ENCODE results near the gene NDUFAF2. TPM values are rescaled to one million over a fixed set of nuclear protein-coding genes. Genes with fewer than 3 reads are reported as not detected.

NDUFAF2 gene
- total RNA-seq, 4 donors from 2014 or later = 28.0 to 38.2 (median 31.2) TPM

- intact Hi-C loops (cut with DNase I) = no loop called here
- Histone ChIP-seq H3K27ac (no peak overlapping the region), H3K4me3 (no peak overlapping the region), H3K4me1 (no peaks in the 10 kb centered on the region), H3K9me3 (peaks cover 0 to 17% (median 0%) of the 10 kb centered on the region in 3 donors), H3K27me3 (no peaks in the 10 kb centered on the region), H3K36me3 (peaks cover 0 to 14% (median 0%) of the 10 kb centered on the region in 3 donors)
- TF ChIP-seq, protein P1, sequence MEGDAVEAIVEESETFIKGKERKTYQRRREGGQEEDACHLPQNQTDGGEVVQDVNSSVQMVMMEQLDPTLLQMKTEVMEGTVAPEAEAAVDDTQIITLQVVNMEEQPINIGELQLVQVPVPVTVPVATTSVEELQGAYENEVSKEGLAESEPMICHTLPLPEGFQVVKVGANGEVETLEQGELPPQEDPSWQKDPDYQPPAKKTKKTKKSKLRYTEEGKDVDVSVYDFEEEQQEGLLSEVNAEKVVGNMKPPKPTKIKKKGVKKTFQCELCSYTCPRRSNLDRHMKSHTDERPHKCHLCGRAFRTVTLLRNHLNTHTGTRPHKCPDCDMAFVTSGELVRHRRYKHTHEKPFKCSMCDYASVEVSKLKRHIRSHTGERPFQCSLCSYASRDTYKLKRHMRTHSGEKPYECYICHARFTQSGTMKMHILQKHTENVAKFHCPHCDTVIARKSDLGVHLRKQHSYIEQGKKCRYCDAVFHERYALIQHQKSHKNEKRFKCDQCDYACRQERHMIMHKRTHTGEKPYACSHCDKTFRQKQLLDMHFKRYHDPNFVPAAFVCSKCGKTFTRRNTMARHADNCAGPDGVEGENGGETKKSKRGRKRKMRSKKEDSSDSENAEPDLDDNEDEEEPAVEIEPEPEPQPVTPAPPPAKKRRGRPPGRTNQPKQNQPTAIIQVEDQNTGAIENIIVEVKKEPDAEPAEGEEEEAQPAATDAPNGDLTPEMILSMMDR (IDR thresholded peaks at IDR 0.05) = no peak
- no peak for TF ChIP-seq POLR2A (IDR thresholded peaks at IDR 0.05)
- no peak for DNase-seq
- 84 to 85% methylated on average over 4 of the region's 4 CpGs for WGBS, 2 donors
Observed at GRCh38 chr5:60989790-60990189, 44.8 kb downstream of the NDUFAF2 start.

DNA sequence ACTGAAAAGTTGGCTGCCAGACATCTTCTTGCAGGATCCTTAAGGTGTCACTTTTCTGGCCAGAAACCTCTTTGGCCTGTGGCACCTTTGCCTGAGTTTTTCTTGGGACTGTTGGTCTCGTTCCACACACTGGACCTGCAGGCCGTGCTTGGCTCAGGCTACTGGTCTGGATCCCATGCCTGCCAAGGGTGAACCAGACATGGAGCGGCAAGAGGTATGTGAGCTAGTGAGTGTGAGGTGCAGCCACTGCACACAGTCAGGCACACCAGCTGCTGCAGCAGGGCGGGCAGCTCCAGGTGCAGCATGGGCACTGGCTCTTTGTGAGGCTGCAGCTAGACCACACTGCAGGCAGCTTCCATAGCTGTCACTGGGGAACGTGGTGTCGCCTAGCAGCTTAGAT, 47.9 kb downstream of the NDUFAF2 start:
- 80% methylated on average over 1 of the region's 6 CpGs; no CpG with 5 or more reads in 1 of the 2 donors for WGBS, 2 donors
- intact Hi-C loops (cut with DNase I) = no loop called here
- Histone ChIP-seq H3K4me1 (no peaks in the 10 kb centered on the region), H3K9me3 (peaks cover 0 to 17% (median 0%) of the 10 kb centered on the region in 3 donors), H3K27ac (no peak overlapping the region), H3K4me3 (no peak overlapping the region), H3K27me3 (no peaks in the 10 kb centered on the region), H3K36me3 (peaks cover 0 to 14% (median 0%) of the 10 kb centered on the region in 3 donors)
- TF ChIP-seq POLR2A (IDR thresholded peaks at IDR 0.05) = no peak
- TF ChIP-seq, protein P1 (IDR thresholded peaks at IDR 0.05) = no peak
- DNase-seq = no peak

- no peak for TF ChIP-seq POLR2A (IDR thresholded peaks at IDR 0.05)
- TF ChIP-seq, protein P1 (IDR thresholded peaks at IDR 0.05) = no peak
- intact Hi-C loops (cut with DNase I) = no loop called here
- Histone ChIP-seq H3K4me1 (no peaks in the 10 kb centered on the region), H3K36me3 (peaks cover 0 to 14% (median 0%) of the 10 kb centered on the region in 3 donors), H3K9me3 (peaks cover 0 to 17% (median 0%) of the 10 kb centered on the region in 3 donors), H3K27me3 (no peaks in the 10 kb centered on the region), H3K27ac (no peak overlapping the region), H3K4me3 (no peak overlapping the region)
- no peak for DNase-seq
- WGBS, 2 donors = 100% methylated on average over 2 of the region's 2 CpGs; no CpG with 5 or more reads in 1 of the 2 donors
Observed at GRCh38 chr5:60993425-60993824, 48.4 kb downstream of the NDUFAF2 start.

GRCh38 chr5:60993875-60994571, 49.0 kb downstream of the NDUFAF2 start:
- H3K27me3 ChIP-seq = no peaks in the 10 kb centered on the region
- intact Hi-C loops (cut with DNase I) = no loop called here
- no peak overlapping the region for H3K4me3 ChIP-seq
- DNase-seq = no peak
- 58 to 89% methylated on average over 5 to 6 of the region's 11 CpGs for WGBS, 2 donors
- peaks cover 0 to 14% (median 0%) of the 10 kb centered on the region in 3 donors for H3K36me3 ChIP-seq
- H3K9me3 ChIP-seq = peaks cover 0 to 17% (median 0%) of the 10 kb centered on the region in 3 donors
- no peaks in the 10 kb centered on the region for H3K4me1 ChIP-seq
- no peak for TF ChIP-seq POLR2A (IDR thresholded peaks at IDR 0.05)
- TF ChIP-seq, protein P1 (IDR thresholded peaks at IDR 0.05) = no peak
- H3K27ac ChIP-seq = no peak overlapping the region

GRCh38 chr5:60996368-60996767, 51.4 kb downstream of the NDUFAF2 start:
- WGBS, 2 donors = 67 to 89% methylated on average over 3 of the region's 3 CpGs
- TF ChIP-seq, protein P1 (IDR thresholded peaks at IDR 0.05) = no peak
- no peak for TF ChIP-seq POLR2A (IDR thresholded peaks at IDR 0.05)
- peaks cover 0 to 13% (median 0%) of the 10 kb centered on the region in 3 donors for H3K9me3 ChIP-seq
- H3K4me1 ChIP-seq = no peaks in the 10 kb centered on the region
- H3K27ac ChIP-seq = no peak overlapping the region
- no peak for DNase-seq
- peaks cover 0 to 14% (median 0%) of the 10 kb centered on the region in 3 donors for H3K36me3 ChIP-seq
- H3K27me3 ChIP-seq = no peaks in the 10 kb centered on the region
- no peak overlapping the region for H3K4me3 ChIP-seq
- intact Hi-C loops (cut with DNase I) = no loop called here

Data from esophagus squamous epithelium (tissue), 5 donors.